Measurements from ENCODE around the gene FOXN1.

The FOXN1 gene

DNA sequence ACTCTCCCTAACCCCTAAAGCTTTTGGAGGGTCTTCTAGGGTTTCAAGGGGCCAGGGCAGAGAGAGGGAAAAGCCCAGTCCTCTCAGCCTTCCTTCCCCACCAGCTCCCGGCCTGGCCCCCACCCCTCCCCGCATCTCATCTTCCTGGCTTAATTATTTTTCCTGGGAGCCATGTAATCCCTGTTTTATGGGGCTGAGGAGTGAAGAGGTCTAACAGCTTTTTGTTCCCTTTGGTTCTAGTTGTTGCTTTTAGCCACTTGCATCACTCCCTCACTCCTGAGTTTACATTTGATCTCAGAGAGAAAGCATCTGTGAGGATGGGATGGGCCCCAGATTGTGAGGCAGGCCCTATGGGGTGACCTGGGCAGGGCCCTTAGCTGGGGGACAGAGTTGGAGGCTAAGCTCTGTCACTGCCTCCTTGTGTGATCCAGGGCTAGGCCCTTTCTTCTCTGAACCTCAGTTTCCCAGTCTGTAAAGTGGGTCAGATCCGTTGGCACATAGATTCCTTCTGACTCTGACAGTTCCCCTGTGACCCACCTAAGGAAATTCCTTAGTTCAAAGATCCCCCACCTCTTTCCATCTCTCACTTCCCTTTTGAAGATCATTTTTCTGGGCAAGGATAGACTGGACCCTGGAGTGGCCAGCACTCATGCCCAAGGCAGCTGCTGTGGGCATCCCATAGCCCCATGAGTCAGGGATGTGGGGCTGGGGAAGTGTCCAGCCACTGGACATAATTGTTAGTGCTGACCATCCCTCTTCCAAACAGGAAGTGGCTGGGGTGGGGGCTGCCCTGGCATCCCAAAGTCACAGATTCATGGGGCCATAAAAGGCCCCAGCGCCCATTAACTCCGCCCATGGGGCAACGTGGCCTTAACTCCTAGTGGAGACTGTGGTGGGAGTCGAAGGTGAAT is 26.2 kb downstream of the FOXN1 start:
- Mint-ChIP-seq H3K36me3 (no peaks in the 10 kb centered on the region), H3K27me3 (peaks cover 1% of the 10 kb centered on the region), H3K9me3 (no peaks in the 10 kb centered on the region), H3K27ac (no peak overlapping the region), H3K4me3 (no peak overlapping the region), H3K4me1 (no peaks in the 10 kb centered on the region)
- DNase-seq (ENCODE audit: low spot score in 2 of 2) (no peak), ATAC-seq (ENCODE audit: low read depth) (no peak)

DNA sequence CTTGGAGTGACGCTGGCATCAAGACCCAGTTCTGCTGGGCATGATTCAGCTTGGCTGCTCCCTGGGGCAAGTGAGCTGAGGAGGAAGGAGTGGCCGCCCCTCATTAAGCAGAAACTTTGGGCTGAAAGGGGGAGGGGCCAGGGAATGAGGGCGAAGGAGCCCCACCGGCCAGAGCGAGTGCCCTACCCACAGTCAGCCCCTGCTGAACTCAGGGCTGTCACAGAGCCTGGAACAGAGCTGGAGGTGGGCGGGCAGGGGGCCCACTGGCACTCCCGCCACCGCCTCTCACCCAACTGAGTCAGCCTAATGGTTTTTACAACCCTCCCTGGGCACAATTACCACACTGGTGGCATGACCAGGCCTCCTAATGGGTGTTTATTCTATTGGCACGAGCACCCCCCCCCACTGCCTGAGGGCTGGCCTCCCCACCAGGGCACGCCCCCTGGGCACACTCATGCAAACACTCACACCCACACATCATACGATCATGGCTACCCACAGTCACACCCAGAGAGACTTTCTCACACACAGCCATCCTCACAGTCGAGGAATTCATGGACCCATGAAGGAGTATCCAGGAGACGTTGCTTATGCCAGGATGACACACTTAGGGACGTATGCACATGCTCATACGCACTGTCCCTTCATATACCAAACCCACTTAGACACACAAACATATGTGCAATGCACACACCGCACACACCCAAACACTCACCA is 27.1 kb downstream of the FOXN1 start:
- Mint-ChIP-seq H3K4me3 (no peak overlapping the region), H3K27ac (no peak overlapping the region), H3K9me3 (no peaks in the 10 kb centered on the region), H3K4me1 (no peaks in the 10 kb centered on the region), H3K36me3 (no peaks in the 10 kb centered on the region), H3K27me3 (peaks cover 1% of the 10 kb centered on the region)
- no peak for ATAC-seq (ENCODE audit: low read depth)
- no peak for DNase-seq (ENCODE audit: low spot score in 2 of 2)

DNA sequence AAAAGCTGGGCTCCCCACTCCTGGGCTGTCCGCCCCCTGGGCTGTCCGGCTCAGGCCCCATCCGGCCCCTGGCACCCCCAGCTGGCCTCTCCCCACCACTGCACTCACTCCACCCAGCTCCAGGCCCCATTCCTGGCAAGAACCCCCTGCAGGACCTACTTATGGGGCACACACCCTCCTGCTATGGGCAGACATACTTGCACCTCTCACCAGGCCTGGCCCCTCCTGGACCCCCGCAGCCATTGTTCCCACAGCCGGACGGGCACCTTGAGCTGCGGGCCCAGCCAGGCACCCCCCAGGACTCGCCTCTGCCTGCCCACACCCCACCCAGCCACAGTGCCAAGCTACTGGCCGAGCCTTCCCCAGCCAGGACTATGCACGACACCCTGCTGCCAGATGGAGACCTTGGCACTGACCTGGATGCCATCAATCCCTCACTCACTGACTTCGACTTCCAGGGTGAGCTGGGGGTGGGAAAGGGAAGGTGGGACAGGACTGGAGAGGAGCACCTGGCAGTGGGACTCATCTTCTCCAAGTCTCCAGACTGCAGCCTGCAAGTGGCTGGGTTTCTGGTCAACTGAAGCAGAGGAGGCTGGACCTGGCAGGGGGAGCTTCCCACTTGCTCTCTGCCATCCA is 28.7 kb downstream of the FOXN1 start:
- Mint-ChIP-seq H3K4me3 (no peak overlapping the region), H3K27ac (no peak overlapping the region), H3K36me3 (no peaks in the 10 kb centered on the region), H3K4me1 (no peaks in the 10 kb centered on the region), H3K9me3 (no peaks in the 10 kb centered on the region), H3K27me3 (peaks cover 1% of the 10 kb centered on the region)
- ATAC-seq (ENCODE audit: low read depth) = no peak
- DNase-seq (ENCODE audit: low spot score in 2 of 2) = no peak

DNA sequence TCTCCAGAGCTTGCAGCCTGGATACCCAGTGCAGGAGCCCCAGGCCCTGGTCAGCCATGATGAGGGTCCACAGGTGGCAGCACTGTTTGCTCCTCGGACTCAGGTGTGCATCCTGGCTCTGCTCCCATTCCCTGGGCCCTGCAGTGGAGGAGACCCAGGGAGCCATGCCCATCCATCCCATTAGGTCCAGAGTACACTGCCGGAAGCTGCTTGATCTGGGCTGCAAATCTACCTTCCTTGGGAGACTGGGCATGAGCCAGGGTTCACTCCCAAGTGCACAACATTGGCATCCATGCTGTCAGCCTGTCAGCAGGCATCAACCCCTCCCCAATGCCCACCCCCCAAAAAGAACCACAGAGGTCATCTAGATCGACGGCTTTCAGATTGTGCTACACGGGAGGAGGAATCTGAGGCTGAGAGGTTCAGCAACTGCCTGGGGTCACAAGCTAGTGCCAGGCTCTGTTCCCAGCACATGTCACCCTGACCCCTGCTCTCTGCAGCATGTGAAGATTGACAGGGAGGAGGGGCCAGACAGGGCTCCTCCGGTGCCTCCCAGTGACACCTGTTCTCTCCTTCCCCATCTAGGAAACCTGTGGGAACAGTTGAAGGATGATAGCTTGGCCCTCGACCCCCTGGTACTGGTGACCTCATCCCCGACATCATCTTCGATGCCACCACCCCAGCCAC is 30.5 kb downstream of the FOXN1 start:
- Mint-ChIP-seq H3K27ac (no peak overlapping the region), H3K9me3 (no peaks in the 10 kb centered on the region), H3K4me1 (peaks cover 3% of the 10 kb centered on the region), H3K27me3 (peaks cover 1% of the 10 kb centered on the region), H3K36me3 (no peaks in the 10 kb centered on the region), H3K4me3 (no peak overlapping the region)
- ATAC-seq (ENCODE audit: low read depth) (no peak), DNase-seq (ENCODE audit: low spot score in 2 of 2) (no peak)

- Mint-ChIP-seq H3K27ac (no peak overlapping the region), H3K36me3 (no peaks in the 10 kb centered on the region), H3K4me1 (peaks cover 3% of the 10 kb centered on the region), H3K9me3 (no peaks in the 10 kb centered on the region), H3K4me3 (no peak overlapping the region), H3K27me3 (peaks cover 1% of the 10 kb centered on the region)
- ATAC-seq (ENCODE audit: low read depth) (no peak), DNase-seq (ENCODE audit: low spot score in 2 of 2) (no peak)
Observed at GRCh38 chr17:28537219-28537610, 31.1 kb downstream of the FOXN1 start.

GRCh38 chr17:28538296-28538895 is 32.2 kb downstream of the FOXN1 start:
- no peak for DNase-seq (ENCODE audit: low spot score in 2 of 2)
- peaks cover under 1% of the 10 kb centered on the region for H3K27me3 Mint-ChIP-seq
- H3K36me3 Mint-ChIP-seq = no peaks in the 10 kb centered on the region
- no peak overlapping the region for H3K4me3 Mint-ChIP-seq
- no peaks in the 10 kb centered on the region for H3K9me3 Mint-ChIP-seq
- no peak for ATAC-seq (ENCODE audit: low read depth)
- H3K4me1 Mint-ChIP-seq = peaks cover 3% of the 10 kb centered on the region
- no peak overlapping the region for H3K27ac Mint-ChIP-seq

DNA sequence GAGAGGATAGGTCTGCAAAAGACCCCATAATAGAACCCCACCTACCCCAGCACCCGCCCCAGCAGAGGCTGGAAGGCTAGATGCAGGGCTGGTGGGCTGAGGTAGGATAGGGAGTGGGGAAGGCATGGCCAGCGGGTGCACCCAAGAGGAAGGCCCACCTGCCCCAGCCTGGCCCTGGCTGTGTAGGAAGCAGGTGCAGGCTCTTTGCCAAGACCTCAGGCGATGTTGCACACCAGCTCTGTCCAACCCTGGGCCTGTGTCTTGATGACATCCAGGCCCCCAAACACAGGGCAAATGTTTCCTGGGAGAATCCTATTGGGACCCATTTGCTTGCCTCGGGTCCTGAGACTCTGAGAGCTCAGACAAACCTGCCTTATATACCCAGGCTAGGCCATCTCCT is 34.1 kb downstream of the FOXN1 start:
- H3K27me3 Mint-ChIP-seq = no peaks in the 10 kb centered on the region
- ATAC-seq (ENCODE audit: low read depth) = no peak
- no peak overlapping the region for H3K4me3 Mint-ChIP-seq
- H3K9me3 Mint-ChIP-seq = no peaks in the 10 kb centered on the region
- H3K36me3 Mint-ChIP-seq = no peaks in the 10 kb centered on the region
- H3K4me1 Mint-ChIP-seq = peaks cover 7% of the 10 kb centered on the region
- no peak for DNase-seq (ENCODE audit: low spot score in 2 of 2)
- peak overlapping the region; percentile 31 for H3K27ac Mint-ChIP-seq

GRCh38 chr17:28541439-28541838 is 35.3 kb downstream of the FOXN1 start:
- DNase-seq (ENCODE audit: low spot score in 2 of 2) (no peak), ATAC-seq (ENCODE audit: low read depth) (no peak)
- H3K4me3 Mint-ChIP-seq = no peak overlapping the region
- no peaks in the 10 kb centered on the region for H3K27me3 Mint-ChIP-seq
- no peak overlapping the region for H3K27ac Mint-ChIP-seq
- H3K9me3 Mint-ChIP-seq = no peaks in the 10 kb centered on the region
- peaks cover 3% of the 10 kb centered on the region for H3K36me3 Mint-ChIP-seq
- peaks cover 10% of the 10 kb centered on the region for H3K4me1 Mint-ChIP-seq

- DNase-seq (ENCODE audit: low spot score in 2 of 2) = no peak
Observed at GRCh38 chr17:28544402-28545140, 38.4 kb downstream of the FOXN1 start.

GRCh38 chr17:28545141-28545503 is 39.0 kb downstream of the FOXN1 start:
- no peaks in the 10 kb centered on the region for H3K9me3 Mint-ChIP-seq
- no peak for ATAC-seq (ENCODE audit: low read depth)
- H3K27me3 Mint-ChIP-seq = no peaks in the 10 kb centered on the region
- H3K27ac Mint-ChIP-seq = no peak overlapping the region
- DNase-seq (ENCODE audit: low spot score in 2 of 2) = no peak
- peaks cover 5% of the 10 kb centered on the region for H3K36me3 Mint-ChIP-seq
- peaks cover 34% of the 10 kb centered on the region for H3K4me1 Mint-ChIP-seq
- H3K4me3 Mint-ChIP-seq = no peak overlapping the region

More at GRCh38 chr17:28544402-28545140, 38.4 kb downstream of the FOXN1 start:
- Mint-ChIP-seq H3K36me3 (peaks cover 5% of the 10 kb centered on the region), H3K4me3 (no peak overlapping the region), H3K4me1 (peaks cover 30% of the 10 kb centered on the region), H3K9me3 (no peaks in the 10 kb centered on the region), H3K27ac (no peak overlapping the region), H3K27me3 (no peaks in the 10 kb centered on the region)
- ATAC-seq (ENCODE audit: low read depth) = no peak

- H3K27me3 Mint-ChIP-seq = no peaks in the 10 kb centered on the region
- ATAC-seq (ENCODE audit: low read depth) (no peak), DNase-seq (ENCODE audit: low spot score in 2 of 2) (no peak)
- no peak overlapping the region for H3K27ac Mint-ChIP-seq
- peaks cover 5% of the 10 kb centered on the region for H3K36me3 Mint-ChIP-seq
- no peaks in the 10 kb centered on the region for H3K9me3 Mint-ChIP-seq
- H3K4me3 Mint-ChIP-seq = no peak overlapping the region
- peaks cover 39% of the 10 kb centered on the region for H3K4me1 Mint-ChIP-seq
Observed at GRCh38 chr17:28545787-28546415, 39.8 kb downstream of the FOXN1 start.

DNA sequence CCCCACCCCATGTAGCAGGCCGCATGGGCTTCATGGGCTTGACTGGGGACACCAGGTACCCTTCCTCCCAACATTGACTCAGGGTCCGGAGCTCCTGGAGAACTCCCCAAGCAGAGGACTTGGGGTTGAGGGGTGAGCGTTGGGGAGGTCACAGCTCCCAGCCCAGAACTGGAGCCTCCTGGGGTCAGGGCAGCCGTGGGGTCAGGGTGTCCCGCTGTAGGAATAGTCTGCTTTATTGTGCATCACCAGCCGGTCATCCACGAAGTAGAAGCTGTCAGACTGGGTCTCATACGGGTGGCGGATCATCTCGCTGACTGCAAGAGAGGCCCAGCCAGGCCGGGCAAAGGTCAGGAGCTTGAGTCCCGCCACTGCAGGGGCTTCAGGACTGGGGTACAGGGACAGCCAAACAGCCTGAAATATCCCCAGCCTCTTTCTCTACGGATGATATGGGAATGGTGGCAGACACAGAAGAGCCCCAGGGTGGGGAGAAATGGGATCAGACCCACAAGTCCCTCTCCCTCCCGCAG is 41.0 kb downstream of the FOXN1 start:
- peak overlapping the region; percentile 76 for H3K4me3 Mint-ChIP-seq
- H3K36me3 Mint-ChIP-seq = peaks cover 5% of the 10 kb centered on the region
- peaks cover 50% of the 10 kb centered on the region for H3K4me1 Mint-ChIP-seq
- no peak for ATAC-seq (ENCODE audit: low read depth)
- no peak for DNase-seq (ENCODE audit: low spot score in 2 of 2)
- H3K9me3 Mint-ChIP-seq = no peaks in the 10 kb centered on the region
- peak overlapping the region; percentile 94 for H3K27ac Mint-ChIP-seq
- no peaks in the 10 kb centered on the region for H3K27me3 Mint-ChIP-seq
